A549 (cell line): Measurements from ENCODE around the gene FRMD4A. TPM values are rescaled to one million over a fixed set of nuclear protein-coding genes. Genes with fewer than 3 reads are reported as not detected.

Experiments used
- ATAC-seq, 2 experiments: fragments of 200-7000 bp in 1 of 2; fragments of >200 bp in 1 of 2; cut with Nextera tagmentation in 1 of 2; cut with Tn5 transposase in 1 of 2; 3 replicates each; pipeline versions ENCODE4 v1.8.0 to v1.9.1; 2018 to 2020; ENCODE audit warnings: mild to moderate bottlenecking in 1 of 2, moderate library complexity in 1 of 2
- CTCF ChIA-PET: fragments of 300-600 bp; sonication (Branson Sonifier 250); formaldehyde crosslinking; extraction: SDS; loops from one replicate; lab custom pipeline; 2021; ENCODE audit warnings: antibody characterized with exemption, inconsistent platforms; lab: Yijun Ruan, JAX
- POLR2A ChIA-PET: fragments of 350-600 bp; formaldehyde crosslinking; extraction: SDS; loops from one replicate; lab custom pipeline; 2021; ENCODE audit warnings: antibody characterized with exemption, inconsistent platforms; lab: Yijun Ruan, JAX
- DNase-seq, 2 experiments: peaks; one replicate each; pipeline versions ENCODE4 v3.0.0 to v3.0.0-alpha.2; 2011 to 2016; ENCODE audit warnings: low read depth in 1 of 2, low spot score in 1 of 2
- FAIRE-seq: peaks from 2 replicates; lab custom pipeline; 2011; peaks lifted over from hg19 to GRCh38; lab: Jason Lieb, UNC
- H3K27ac ChIP-seq, 2 experiments: fragments of >200 bp; sonication (Bioruptor Twin); formaldehyde crosslinking; 3 replicates each; pipeline ENCODE4 v1.5.1; 2016 to 2017
- H3K4me1 ChIP-seq: fragments of >200 bp; sonication (Bioruptor Twin); formaldehyde crosslinking; 3 replicates; pipeline ENCODE4 v1.6.1; 2016
- H3K4me2 ChIP-seq: fragments of >200 bp; sonication (Bioruptor Twin); formaldehyde crosslinking; 3 replicates; pipeline ENCODE4 v1.6.1; 2016
- H3K4me3 ChIP-seq: fragments of >200 bp; sonication (Bioruptor Twin); formaldehyde crosslinking; 3 replicates; pipeline ENCODE4 v1.5.1; 2016
- H3K9me3 ChIP-seq: fragments of >200 bp; sonication (Bioruptor Twin); formaldehyde crosslinking; 3 replicates; pipeline ENCODE4 v1.6.1; 2016
- CBX8 ChIP-seq: fragments of 200-600 bp; sonication (generic); IDR thresholded peaks from 2 replicates; pipeline ENCODE4 v1.6.1; 2016
- CHD2 ChIP-seq: fragments of 150-350 bp; IDR thresholded peaks from 2 replicates; pipeline ENCODE4 v1.6.1; 2014; ENCODE audit warnings: low read length; ENCODE audit not compliant: partially characterized antibody
- EHMT2 ChIP-seq: fragments of 200-600 bp; sonication (generic); IDR thresholded peaks from 2 replicates; pipeline ENCODE4 v1.6.1; 2016; ENCODE audit warnings: antibody characterized with exemption, low read depth, mild to moderate bottlenecking, moderate library complexity
- EP300 ChIP-seq, 2 experiments: fragments of >200 bp; sonication (Bioruptor Twin); formaldehyde crosslinking; IDR thresholded peaks; 2 replicates in 1 of 2; 3 replicates in 1 of 2; pipeline ENCODE4 v1.6.1; 2016 to 2017
- HDAC2 ChIP-seq: fragments of 200-600 bp; sonication (generic); IDR thresholded peaks from 2 replicates; pipeline ENCODE4 v1.6.1; 2016
- JUN ChIP-seq, 2 experiments: fragments of >200 bp; sonication (Bioruptor Twin); formaldehyde crosslinking; IDR thresholded peaks; 2 replicates in 1 of 2; 3 replicates in 1 of 2; pipeline ENCODE4 v1.6.1; 2016 to 2017
- KDM1A ChIP-seq: fragments of 200-600 bp; sonication (generic); IDR thresholded peaks from 2 replicates; pipeline ENCODE4 v1.6.1; 2016; ENCODE audit warnings: low read depth, mild to moderate bottlenecking
- MYC ChIP-seq: IDR thresholded peaks from 2 replicates; pipeline ENCODE4 v1.6.1; 2012; ENCODE audit warnings: mild to moderate bottlenecking, inconsistent platforms, low read length, improper control_type of control experiment, borderline replicate concordance
- NFE2L2 ChIP-seq: fragments of 150-350 bp; conservative IDR thresholded peaks from 2 replicates; pipeline ENCODE4 v1.6.1; 2014; ENCODE audit warnings: low read length
- NR3C1 ChIP-seq: fragments of >200 bp; sonication (Bioruptor Twin); formaldehyde crosslinking; IDR thresholded peaks from 3 replicates; pipeline ENCODE4 v1.6.1; 2017
- POLR2A ChIP-seq: IDR thresholded peaks from 2 replicates; pipeline ENCODE4 v1.6.1; 2012; ENCODE audit warnings: mild to moderate bottlenecking, low read length
- POLR2AphosphoS2 ChIP-seq: conservative IDR thresholded peaks from 2 replicates; pipeline ENCODE4 v1.6.1; 2012; ENCODE audit warnings: low read length, improper control_type of control experiment, inconsistent platforms
- RCOR1 ChIP-seq: fragments of 150-350 bp; IDR thresholded peaks from 2 replicates; pipeline ENCODE4 v1.6.1; 2014; ENCODE audit warnings: antibody characterized with exemption, low read length, low read depth
- WGBS: methylation state at CpG from one replicate; pipeline ENCODE4 v1.1.6; 2017; ENCODE audit errors: missing lambda C conversion rate; 5-methylcytosine and 5-hydroxymethylcytosine counted together
- polyA plus RNA-seq, 4 experiments: library from polyadenylated mRNA; depleted of rRNA in 3 of 4; stranded (reverse); fragments of >200 nt; fragmentation: RNase III in 1 of 4; extraction: RNeasy Plus Mini Kit Qiagen cat#74134 plus additional on column Dnase treatment in 1 of 4; gene quantifications; 2 replicates in 3 of 4; 3 replicates in 1 of 4; pipeline ENCODE4 v1.2.3, GENCODE V29; 2011 to 2017
- TF ChIP-seq, protein P1 (sequence below): fragments of 200-600 bp; sonication (generic); IDR thresholded peaks from 2 replicates; pipeline ENCODE4 v1.6.1; 2016; ENCODE audit warnings: antibody characterized with exemption, mild to moderate bottlenecking, moderate library complexity
- TF ChIP-seq, protein P2 (sequence below): fragments of 450-650 bp; IDR thresholded peaks from 2 replicates; pipeline ENCODE4 v1.6.1; 2014; ENCODE audit warnings: antibody characterized with exemption
- TF ChIP-seq, protein P3 (sequence below): fragments of >200 bp; sonication (Bioruptor Twin); formaldehyde crosslinking; IDR thresholded peaks from 3 replicates; pipeline ENCODE4 v1.5.1; 2016
- TF ChIP-seq, protein P4 (sequence below): IDR thresholded peaks from 2 replicates; pipeline ENCODE4 v1.6.1; 2012
- TF ChIP-seq, protein P5 (sequence below): fragments of 250-450 bp; sonication (Bioruptor Pico); IDR thresholded peaks from 2 replicates; pipeline ENCODE4 v1.5.0; 2020; ENCODE audit warnings: low read depth, mild to moderate bottlenecking, moderate library complexity

The FRMD4A gene
- polyA plus RNA-seq, 2 of the 4 experiments (the other 2 are of a cell fraction): 2.5 to 4.7 TPM

DNA sequence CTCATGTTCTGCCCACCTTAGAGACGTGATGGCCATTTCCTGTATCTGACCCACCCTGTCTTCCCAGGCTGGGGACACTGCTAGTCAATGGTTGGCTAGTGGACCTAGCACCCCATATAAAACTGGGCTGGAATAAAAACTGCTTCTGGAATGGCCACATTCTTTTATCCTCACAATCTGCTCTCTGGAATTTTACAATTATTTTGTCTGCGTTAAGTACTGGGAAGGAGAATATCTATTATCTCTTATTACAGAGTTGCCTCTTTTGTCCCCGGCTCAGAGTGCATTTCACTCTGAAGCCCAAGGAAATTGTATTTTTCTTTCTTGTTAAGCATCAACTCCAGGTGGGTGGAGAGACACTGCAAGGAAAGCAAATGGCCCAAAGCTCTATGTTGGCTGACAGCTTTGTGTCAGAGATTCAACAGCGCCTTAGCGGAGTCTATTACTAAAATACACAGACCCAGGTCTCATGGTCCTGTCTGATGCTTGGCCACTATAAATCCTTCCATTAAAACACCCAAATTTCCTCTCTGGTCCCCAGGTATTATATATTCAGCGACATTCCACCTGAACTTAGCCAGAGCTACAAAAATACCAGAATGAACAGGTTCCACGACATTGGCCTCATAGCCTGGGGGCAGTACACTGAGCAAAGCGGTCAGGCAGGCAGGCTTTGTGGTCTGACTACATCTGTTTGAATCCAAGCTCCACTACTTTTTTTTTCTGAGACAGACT, 622.3 kb downstream of the FRMD4A start:
- WGBS: 91% methylated on average over 8 of the region's 8 CpGs
- TF ChIP-seq MYC (no peak), CHD2 (no peak), POLR2AphosphoS2 (no peak)
- Histone ChIP-seq H3K27ac (peak overlapping the region in 1 of 2 experiments; percentile 89; a peak in 3 of 6 replicates), H3K9me3 (no peaks in the 10 kb centered on the region), H3K4me2 (peak overlapping the region; percentile 91), H3K4me1 (peaks cover 24% of the 10 kb centered on the region), H3K4me3 (peak overlapping the region; percentile 50; the same call in 2 of the 3 replicates)
- ChIA-PET POLR2A (no interaction called here), CTCF (interaction anchor here (2.6 to 2.9 kb wide), 2 partner anchors 10 to 49 kb away, joined by 6 to 8 read pairs; no protein-coding TSS in a partner anchor)
- no peak; a peak in 1 of 6 replicates for ATAC-seq
- DNase-seq: no peak
- no peak for FAIRE-seq

DNA sequence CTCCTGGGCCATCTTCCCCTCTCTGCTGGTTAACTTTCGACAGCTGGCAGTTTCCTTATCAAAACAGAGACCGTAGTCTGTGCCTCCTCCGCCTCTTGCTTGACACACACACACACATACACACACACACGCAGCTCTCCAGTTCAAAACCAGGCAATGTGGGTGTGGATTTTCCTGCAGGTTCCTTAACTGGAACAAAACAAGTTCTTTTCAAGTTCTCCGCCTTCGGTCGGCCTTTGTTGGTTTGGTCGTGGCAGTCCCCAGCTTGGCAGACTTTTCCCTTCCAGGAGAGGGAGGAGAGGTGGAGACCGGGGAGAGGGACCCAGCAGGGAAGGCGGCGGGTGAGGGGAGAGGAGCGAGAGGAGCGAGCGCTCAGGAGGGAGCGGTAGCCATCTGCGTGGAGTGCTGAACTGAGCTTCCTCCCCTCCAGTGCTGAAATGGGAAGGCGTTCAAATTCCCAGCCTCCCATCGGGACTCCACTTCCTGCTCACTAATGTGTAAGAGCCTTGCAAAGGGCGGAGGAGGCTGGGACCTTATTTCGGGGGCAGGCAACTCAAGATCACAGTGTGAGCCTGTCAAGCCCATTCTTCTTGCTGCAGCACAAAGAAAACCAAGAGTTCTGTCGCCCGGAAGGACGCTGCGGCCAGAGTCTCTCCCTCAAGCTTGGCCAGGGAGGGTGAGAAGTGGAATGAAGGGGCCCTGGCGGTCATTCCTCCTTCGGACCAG, 623.4 kb downstream of the FRMD4A start:
- Histone ChIP-seq H3K27ac (peak overlapping the region; percentile 74 to 89), H3K9me3 (no peaks in the 10 kb centered on the region), H3K4me1 (peaks cover 14% of the 10 kb centered on the region; the same call in 2 of the 3 replicates), H3K4me2 (peak overlapping the region; percentile 91), H3K4me3 (peak overlapping the region; percentile 50)
- TF ChIP-seq, protein P1, sequence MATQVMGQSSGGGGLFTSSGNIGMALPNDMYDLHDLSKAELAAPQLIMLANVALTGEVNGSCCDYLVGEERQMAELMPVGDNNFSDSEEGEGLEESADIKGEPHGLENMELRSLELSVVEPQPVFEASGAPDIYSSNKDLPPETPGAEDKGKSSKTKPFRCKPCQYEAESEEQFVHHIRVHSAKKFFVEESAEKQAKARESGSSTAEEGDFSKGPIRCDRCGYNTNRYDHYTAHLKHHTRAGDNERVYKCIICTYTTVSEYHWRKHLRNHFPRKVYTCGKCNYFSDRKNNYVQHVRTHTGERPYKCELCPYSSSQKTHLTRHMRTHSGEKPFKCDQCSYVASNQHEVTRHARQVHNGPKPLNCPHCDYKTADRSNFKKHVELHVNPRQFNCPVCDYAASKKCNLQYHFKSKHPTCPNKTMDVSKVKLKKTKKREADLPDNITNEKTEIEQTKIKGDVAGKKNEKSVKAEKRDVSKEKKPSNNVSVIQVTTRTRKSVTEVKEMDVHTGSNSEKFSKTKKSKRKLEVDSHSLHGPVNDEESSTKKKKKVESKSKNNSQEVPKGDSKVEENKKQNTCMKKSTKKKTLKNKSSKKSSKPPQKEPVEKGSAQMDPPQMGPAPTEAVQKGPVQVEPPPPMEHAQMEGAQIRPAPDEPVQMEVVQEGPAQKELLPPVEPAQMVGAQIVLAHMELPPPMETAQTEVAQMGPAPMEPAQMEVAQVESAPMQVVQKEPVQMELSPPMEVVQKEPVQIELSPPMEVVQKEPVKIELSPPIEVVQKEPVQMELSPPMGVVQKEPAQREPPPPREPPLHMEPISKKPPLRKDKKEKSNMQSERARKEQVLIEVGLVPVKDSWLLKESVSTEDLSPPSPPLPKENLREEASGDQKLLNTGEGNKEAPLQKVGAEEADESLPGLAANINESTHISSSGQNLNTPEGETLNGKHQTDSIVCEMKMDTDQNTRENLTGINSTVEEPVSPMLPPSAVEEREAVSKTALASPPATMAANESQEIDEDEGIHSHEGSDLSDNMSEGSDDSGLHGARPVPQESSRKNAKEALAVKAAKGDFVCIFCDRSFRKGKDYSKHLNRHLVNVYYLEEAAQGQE: peak; percentile 75
- no peak for TF ChIP-seq EHMT2
- TF ChIP-seq POLR2A: peak; percentile 34
- POLR2A ChIA-PET: interaction anchor here (0.9 to 1.3 kb wide), 2 partner anchors 12 to 68 kb away, joined by 3 to 5 read pairs; no protein-coding TSS in a partner anchor
- peak; percentile 61 for DNase-seq
- ATAC-seq: peak; percentile 91 to 92
- FAIRE-seq: no peak
- CTCF ChIA-PET: interaction anchor here (0.9 to 2.9 kb wide), 7 partner anchors 9 to 48 kb away, joined by 3 to 8 read pairs (median 4); no protein-coding TSS in a partner anchor
- 12% methylated on average over 26 of the region's 26 CpGs for WGBS

DNA sequence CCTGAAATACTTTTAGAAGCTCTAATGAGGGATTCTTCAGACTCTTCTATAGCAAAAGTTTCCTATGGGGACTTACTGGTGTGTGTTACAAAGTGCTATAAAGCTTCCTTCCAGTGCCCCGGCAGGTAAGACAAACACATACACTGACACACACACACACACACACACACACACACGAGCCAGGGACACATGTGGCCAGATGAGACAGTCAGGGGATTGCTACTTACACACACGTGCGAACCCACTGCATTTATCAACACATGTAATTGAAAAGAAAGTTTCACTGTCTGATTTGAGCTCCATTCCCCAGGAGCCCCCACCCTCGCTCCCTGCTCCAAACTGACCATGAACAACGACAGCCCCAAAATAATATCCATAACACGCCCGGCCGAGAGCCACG, 624.1 kb downstream of the FRMD4A start:
- TF ChIP-seq KDM1A: no peak
- TF ChIP-seq NR3C1: no peak
- Histone ChIP-seq H3K4me1 (peaks cover 17% of the 10 kb centered on the region), H3K4me2 (peak overlapping the region; percentile 91), H3K9me3 (no peaks in the 10 kb centered on the region), H3K27ac (peak overlapping the region; percentile 74 to 89), H3K4me3 (peak overlapping the region; percentile 50)
- DNase-seq (no peak), ATAC-seq (no peak), FAIRE-seq (no peak)
- ChIA-PET CTCF (interaction anchor here (0.9 to 2.9 kb wide), 7 partner anchors 10 to 47 kb away, joined by 3 to 8 read pairs (median 4); no protein-coding TSS in a partner anchor), POLR2A (interaction anchor here (0.9 to 1.3 kb wide), 2 partner anchors 13 to 69 kb away, joined by 3 to 5 read pairs; no protein-coding TSS in a partner anchor)
- 71% methylated on average over 10 of the region's 10 CpGs for WGBS

DNA sequence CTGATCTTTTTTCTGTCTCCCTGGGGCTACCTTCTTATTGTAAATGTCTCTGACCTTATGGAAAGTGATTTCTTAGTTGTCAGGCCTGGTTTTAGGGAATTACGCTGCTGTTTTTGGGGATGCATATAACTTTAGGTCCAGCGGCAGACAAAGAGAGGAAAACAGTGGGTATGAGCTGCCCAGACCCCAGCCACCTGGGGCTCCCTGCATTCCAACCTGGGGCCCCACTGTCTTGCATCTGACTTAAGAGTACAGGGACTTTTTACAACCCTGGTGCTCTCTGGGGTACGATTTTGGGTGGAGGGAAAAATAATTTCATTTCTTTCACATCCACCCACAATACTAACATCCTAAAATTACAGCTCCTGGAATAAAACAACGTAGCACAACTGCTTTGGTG, 624.5 kb downstream of the FRMD4A start:
- ATAC-seq (no peak), FAIRE-seq (no peak), DNase-seq (no peak)
- ChIA-PET POLR2A (no interaction called here), CTCF (interaction anchor here (1.2 to 2.9 kb wide), 5 partner anchors 10 to 44 kb away, joined by 3 to 8 read pairs (median 4); no protein-coding TSS in a partner anchor)
- 88% methylated on average over 4 of the region's 4 CpGs for WGBS
- H3K4me1 ChIP-seq: peaks cover 19% of the 10 kb centered on the region
- no peak overlapping the region for H3K27ac ChIP-seq
- peak overlapping the region; percentile 91; the same call in 2 of the 3 replicates for H3K4me2 ChIP-seq
- no peak overlapping the region for H3K4me3 ChIP-seq
- H3K9me3 ChIP-seq: no peaks in the 10 kb centered on the region
- TF ChIP-seq CBX8 (no peak), EP300 (IDR thresholded peaks at IDR 0.05) (no peak), POLR2AphosphoS2 (no peak), RCOR1 (no peak), JUN (IDR thresholded peaks at IDR 0.05) (no peak), NFE2L2 (no peak), HDAC2 (no peak)
- TF ChIP-seq, protein P2, sequence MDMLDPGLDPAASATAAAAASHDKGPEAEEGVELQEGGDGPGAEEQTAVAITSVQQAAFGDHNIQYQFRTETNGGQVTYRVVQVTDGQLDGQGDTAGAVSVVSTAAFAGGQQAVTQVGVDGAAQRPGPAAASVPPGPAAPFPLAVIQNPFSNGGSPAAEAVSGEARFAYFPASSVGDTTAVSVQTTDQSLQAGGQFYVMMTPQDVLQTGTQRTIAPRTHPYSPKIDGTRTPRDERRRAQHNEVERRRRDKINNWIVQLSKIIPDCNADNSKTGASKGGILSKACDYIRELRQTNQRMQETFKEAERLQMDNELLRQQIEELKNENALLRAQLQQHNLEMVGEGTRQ: no peak
- TF ChIP-seq, protein P3, sequence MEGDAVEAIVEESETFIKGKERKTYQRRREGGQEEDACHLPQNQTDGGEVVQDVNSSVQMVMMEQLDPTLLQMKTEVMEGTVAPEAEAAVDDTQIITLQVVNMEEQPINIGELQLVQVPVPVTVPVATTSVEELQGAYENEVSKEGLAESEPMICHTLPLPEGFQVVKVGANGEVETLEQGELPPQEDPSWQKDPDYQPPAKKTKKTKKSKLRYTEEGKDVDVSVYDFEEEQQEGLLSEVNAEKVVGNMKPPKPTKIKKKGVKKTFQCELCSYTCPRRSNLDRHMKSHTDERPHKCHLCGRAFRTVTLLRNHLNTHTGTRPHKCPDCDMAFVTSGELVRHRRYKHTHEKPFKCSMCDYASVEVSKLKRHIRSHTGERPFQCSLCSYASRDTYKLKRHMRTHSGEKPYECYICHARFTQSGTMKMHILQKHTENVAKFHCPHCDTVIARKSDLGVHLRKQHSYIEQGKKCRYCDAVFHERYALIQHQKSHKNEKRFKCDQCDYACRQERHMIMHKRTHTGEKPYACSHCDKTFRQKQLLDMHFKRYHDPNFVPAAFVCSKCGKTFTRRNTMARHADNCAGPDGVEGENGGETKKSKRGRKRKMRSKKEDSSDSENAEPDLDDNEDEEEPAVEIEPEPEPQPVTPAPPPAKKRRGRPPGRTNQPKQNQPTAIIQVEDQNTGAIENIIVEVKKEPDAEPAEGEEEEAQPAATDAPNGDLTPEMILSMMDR: no peak
- TF ChIP-seq, protein P4, sequence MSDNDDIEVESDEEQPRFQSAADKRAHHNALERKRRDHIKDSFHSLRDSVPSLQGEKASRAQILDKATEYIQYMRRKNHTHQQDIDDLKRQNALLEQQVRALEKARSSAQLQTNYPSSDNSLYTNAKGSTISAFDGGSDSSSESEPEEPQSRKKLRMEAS: no peak
- TF ChIP-seq, protein P5, sequence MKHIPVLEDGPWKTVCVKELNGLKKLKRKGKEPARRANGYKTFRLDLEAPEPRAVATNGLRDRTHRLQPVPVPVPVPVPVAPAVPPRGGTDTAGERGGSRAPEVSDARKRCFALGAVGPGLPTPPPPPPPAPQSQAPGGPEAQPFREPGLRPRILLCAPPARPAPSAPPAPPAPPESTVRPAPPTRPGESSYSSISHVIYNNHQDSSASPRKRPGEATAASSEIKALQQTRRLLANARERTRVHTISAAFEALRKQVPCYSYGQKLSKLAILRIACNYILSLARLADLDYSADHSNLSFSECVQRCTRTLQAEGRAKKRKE (CRISPR knock-in tag): no peak
